ENCODE results near the gene CHN1.

GRCh38 chr2:174763780-174764179 is 241.4 kb downstream of the CHN1 start:
- TF ChIP-seq POLR2A (IDR thresholded peaks at IDR 0.05; ENCODE audit: low read depth, low read length) (no peak), TAF1 (IDR thresholded peaks at IDR 0.05; ENCODE audit: low read depth, low read length) (no peak)

All from GM12891 (cell line).